Gastroesophageal sphincter (tissue), 4 donors: ENCODE measurements around the gene ZEB1. TPM values are rescaled to one million over a fixed set of nuclear protein-coding genes. Genes with fewer than 3 reads are reported as not detected.

Source experiments
- ATAC-seq: fragments of 150-250 bp; one replicate; pipeline ENCODE4 v1.9.1; 2016; ENCODE audit warnings: mild to moderate bottlenecking, moderate library complexity
- H3K27ac ChIP-seq, 4 donors: fragments of 200-600 bp; sonication (generic) in 3 of 4; 1 replicate in 3 of 4; 2 replicates in 1 of 4; pipeline ENCODE4 v1.5.1; 2016 to 2019
- H3K27me3 ChIP-seq: fragments of 200-600 bp; sonication (generic); one replicate; pipeline ENCODE4 v1.5.1; 2019
- H3K36me3 ChIP-seq, 2 donors: fragments of 200-600 bp; sonication (generic); one replicate each; pipeline ENCODE4 v1.5.1; 2019; ENCODE audit warnings: control low read depth in 1 of 2
- H3K4me1 ChIP-seq, 3 donors: fragments of 200-600 bp; sonication (generic); 1 replicate in 2 of 3; 2 replicates in 1 of 3; pipeline ENCODE4 v1.5.1; 2016 to 2019; ENCODE audit warnings: control low read depth in 2 of 3
- H3K4me3 ChIP-seq, 2 donors: fragments of 200-600 bp; sonication (generic); one replicate each; pipeline ENCODE4 v1.5.1; 2019; ENCODE audit warnings: mild to moderate bottlenecking in 1 of 2, moderate library complexity in 1 of 2
- H3K9me3 ChIP-seq, 3 donors: fragments of 200-600 bp; sonication (generic); one replicate each; pipeline ENCODE4 v1.5.1; 2017 to 2019; ENCODE audit warnings: control low read depth in 2 of 3
- CTCF ChIP-seq, 4 experiments: fragments of 200-600 bp in 2 of 4; fragments of 450-650 bp in 2 of 4; sonication (generic) in 1 of 4; IDR thresholded peaks; one replicate each; pipeline ENCODE4 v1.5.1; 2017 to 2019; ENCODE audit warnings: antibody characterized with exemption in 4 of 4, mild to moderate bottlenecking in 2 of 4, moderate library complexity in 2 of 4
- EP300 ChIP-seq: sonication (generic); formaldehyde crosslinking; IDR thresholded peaks from one replicate; pipeline ENCODE4 v1.6.1; 2017; ENCODE audit warnings: antibody characterized with exemption, mild to moderate bottlenecking
- POLR2A ChIP-seq, 2 donors: fragments of 450-650 bp; IDR thresholded peaks; one replicate each; pipeline ENCODE4 v1.6.1; 2017; ENCODE audit warnings: antibody characterized with exemption in 2 of 2, mild to moderate bottlenecking in 2 of 2, moderate library complexity in 1 of 2
- POLR2AphosphoS5 ChIP-seq: sonication (generic); formaldehyde crosslinking; IDR thresholded peaks from one replicate; pipeline ENCODE4 v1.6.1; 2017; ENCODE audit warnings: antibody characterized with exemption
- WGBS, 2 donors: methylation state at CpG; one replicate each; pipeline ENCODE4 v1.1.5; 2018; ENCODE audit warnings: low coverage in 1 of 2; 5-methylcytosine and 5-hydroxymethylcytosine counted together
- total RNA-seq, 4 donors: library from RNA; depleted of rRNA; stranded (reverse); fragments of >200 nt; gene quantifications; one replicate each; pipeline ENCODE4 v1.1.0, GENCODE V29; 2016

ZEB1 gene
- total RNA-seq, 4 donors from 2014 or later: 191 to 219 (median 198) TPM

GRCh38 chr10:31515116-31515515 lies 196.1 kb downstream of the ZEB1 start:
- Histone ChIP-seq H3K27ac (no peak overlapping the region), H3K9me3 (no peaks in the 10 kb centered on the region), H3K4me1 (peaks cover 0 to 13% (median 0%) of the 10 kb centered on the region in 3 donors), H3K27me3 (no peaks in the 10 kb centered on the region), H3K36me3 (peaks cover 0 to 47% of the 10 kb centered on the region in 2 donors), H3K4me3 (no peak overlapping the region)
- no peak for ATAC-seq
- WGBS, 2 donors: 50 to 52% methylated on average over 2 of the region's 2 CpGs
- TF ChIP-seq POLR2A (IDR thresholded peaks at IDR 0.05) (no peak), EP300 (no peak), POLR2AphosphoS5 (no peak), CTCF (IDR thresholded peaks at IDR 0.05) (no peak)

DNA sequence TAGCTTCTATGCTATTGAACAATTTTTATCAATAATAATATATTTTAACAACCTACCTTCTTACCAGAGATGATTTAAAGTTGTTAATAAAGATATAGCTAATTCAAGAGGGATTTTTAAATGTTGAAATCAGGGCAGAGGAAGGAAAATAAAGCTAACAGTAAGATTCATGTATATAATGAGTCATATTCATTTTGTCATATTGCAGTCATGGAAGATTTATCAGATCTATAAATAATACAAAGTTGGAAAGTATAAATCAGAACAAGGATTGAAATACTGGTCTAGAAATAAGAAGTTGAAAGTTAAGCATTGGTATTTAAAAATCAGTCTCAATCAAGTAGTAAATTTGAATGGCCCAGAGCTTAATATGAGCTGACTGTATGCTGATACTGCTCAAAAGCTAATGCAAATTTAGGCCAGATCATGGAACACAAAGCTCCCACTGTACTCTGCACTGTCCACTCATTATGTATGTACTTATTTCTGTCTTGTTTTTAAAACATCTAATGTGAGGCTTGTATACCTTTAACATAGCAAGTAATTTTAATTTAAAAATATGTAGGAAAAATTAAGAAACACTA lies 196.9 kb downstream of the ZEB1 start:
- TF ChIP-seq POLR2AphosphoS5 (no peak), POLR2A (IDR thresholded peaks at IDR 0.05) (no peak), EP300 (no peak)
- Histone ChIP-seq H3K27me3 (no peaks in the 10 kb centered on the region), H3K36me3 (peaks cover 0 to 47% of the 10 kb centered on the region in 2 donors)

GRCh38 chr10:31520986-31521831 lies 202.2 kb downstream of the ZEB1 start:
- H3K36me3 ChIP-seq: peaks cover 0 to 74% of the 10 kb centered on the region in 2 donors
- WGBS, 2 donors: 96 to 100% methylated on average over 1 to 4 of the region's 4 CpGs

More for the DNA sequence above, 196.9 kb downstream of the ZEB1 start:
- Histone ChIP-seq H3K9me3 (no peaks in the 10 kb centered on the region), H3K4me1 (peaks cover 0 to 13% (median 0%) of the 10 kb centered on the region in 3 donors), H3K4me3 (no peak overlapping the region), H3K27ac (no peak overlapping the region)
- no peak for ATAC-seq

GRCh38 chr10:31522820-31523219 lies 203.8 kb downstream of the ZEB1 start:
- H3K4me1 ChIP-seq: no peaks in the 10 kb centered on the region
- H3K27me3 ChIP-seq: no peaks in the 10 kb centered on the region
- no peak for ATAC-seq
- no peaks in the 10 kb centered on the region for H3K9me3 ChIP-seq
- 93 to 98% methylated on average over 2 to 4 of the region's 4 CpGs for WGBS, 2 donors
- TF ChIP-seq POLR2A (IDR thresholded peaks at IDR 0.05) (no peak), POLR2AphosphoS5 (no peak), CTCF (IDR thresholded peaks at IDR 0.05) (no peak), EP300 (no peak)
- H3K4me3 ChIP-seq: no peak overlapping the region
- peaks cover 0 to 82% of the 10 kb centered on the region in 2 donors for H3K36me3 ChIP-seq
- H3K27ac ChIP-seq: no peak overlapping the region

More at GRCh38 chr10:31520986-31521831, 202.2 kb downstream of the ZEB1 start:
- ATAC-seq: no peak
- Histone ChIP-seq H3K4me3 (no peak overlapping the region), H3K4me1 (no peaks in the 10 kb centered on the region), H3K27ac (no peak overlapping the region), H3K27me3 (no peaks in the 10 kb centered on the region), H3K9me3 (no peaks in the 10 kb centered on the region)
- TF ChIP-seq EP300 (no peak), POLR2AphosphoS5 (no peak), CTCF (IDR thresholded peaks at IDR 0.05) (no peak), POLR2A (IDR thresholded peaks at IDR 0.05) (no peak)

GRCh38 chr10:31524460-31524859 lies 205.4 kb downstream of the ZEB1 start:
- TF ChIP-seq POLR2AphosphoS5 (no peak), CTCF (IDR thresholded peaks at IDR 0.05) (no peak), POLR2A (IDR thresholded peaks at IDR 0.05) (no peak), EP300 (no peak)
- peaks cover 0 to 10% (median 0%) of the 10 kb centered on the region in 3 donors for H3K4me1 ChIP-seq
- no peak for ATAC-seq

More at GRCh38 chr10:31524460-31524859, 205.4 kb downstream of the ZEB1 start:
- Histone ChIP-seq H3K9me3 (no peaks in the 10 kb centered on the region), H3K4me3 (no peak overlapping the region), H3K27me3 (no peaks in the 10 kb centered on the region), H3K27ac (no peak overlapping the region), H3K36me3 (peaks cover 0 to 76% of the 10 kb centered on the region in 2 donors)
- 92 to 98% methylated on average over 2 to 4 of the region's 4 CpGs for WGBS, 2 donors
